SH-SY5Y (cell line): ENCODE results near the gene SPRED2.

ENCODE experiments used
- GATA2 ChIP-seq: IDR thresholded peaks from 2 replicates; pipeline ENCODE4 v1.6.1; 2011; ENCODE audit warnings: mild to moderate bottlenecking, low read depth, low read length
- GATA3 ChIP-seq: IDR thresholded peaks from 2 replicates; pipeline ENCODE4 v1.6.1; 2011; ENCODE audit warnings: low read depth, mild to moderate bottlenecking, low read length, moderate library complexity

GRCh38 chr2:65319674-65320041, 112.7 kb downstream of the SPRED2 start:
- TF ChIP-seq GATA3, result no peak
- TF ChIP-seq GATA2, result no peak
